Cardiac ventricle fibroblast (primary cell): Measurements from ENCODE around the gene UBB. TPM values are rescaled to one million over a fixed set of nuclear protein-coding genes. Genes with fewer than 3 reads are reported as not detected.

Source experiments
- total RNA-seq: library from RNA; depleted of rRNA; stranded (reverse); fragments of >200 nt; gene quantifications from 2 replicates; pipeline ENCODE4 v1.2.3, GENCODE V29; 2015

Gene UBB
- 730 and 902 TPM in 2 replicates for total RNA-seq

DNA sequence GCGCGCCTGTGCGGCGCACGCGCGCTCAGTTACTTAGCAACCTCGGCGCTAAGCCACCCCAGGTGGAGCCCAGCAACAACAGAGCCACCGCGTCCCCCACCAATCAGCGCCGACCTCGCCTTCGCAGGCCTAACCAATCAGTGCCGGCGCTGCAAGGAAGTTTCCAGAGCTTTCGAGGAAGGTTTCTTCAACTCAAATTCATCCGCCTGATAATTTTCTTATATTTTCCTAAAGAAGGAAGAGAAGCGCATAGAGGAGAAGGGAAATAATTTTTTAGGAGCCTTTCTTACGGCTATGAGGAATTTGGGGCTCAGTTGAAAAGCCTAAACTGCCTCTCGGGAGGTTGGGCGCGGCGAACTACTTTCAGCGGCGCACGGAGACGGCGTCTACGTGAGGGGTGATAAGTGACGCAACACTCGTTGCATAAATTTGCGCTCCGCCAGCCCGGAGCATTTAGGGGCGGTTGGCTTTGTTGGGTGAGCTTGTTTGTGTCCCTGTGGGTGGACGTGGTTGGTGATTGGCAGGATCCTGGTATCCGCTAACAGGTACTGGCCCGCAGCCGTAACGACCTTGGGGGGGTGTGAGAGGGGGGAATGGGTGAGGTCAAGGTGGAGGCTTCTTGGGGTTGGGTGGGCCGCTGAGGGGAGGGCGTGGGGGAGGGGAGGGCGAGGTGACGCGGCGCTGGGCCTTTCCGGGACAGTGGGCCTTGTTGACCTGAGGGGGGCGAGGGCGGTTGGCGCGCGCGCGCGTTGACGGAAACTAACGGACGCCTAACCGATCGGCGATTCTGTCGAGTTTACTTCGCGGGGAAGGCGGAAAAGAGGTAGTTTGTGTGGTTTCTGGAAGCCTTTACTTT, at the start of gene UBB:
TSS of gene UBB (plus strand) at position 452 of the 856 bp plus-strand sequence. CDS start 817 bp downstream, outside the sequence.

DNA sequence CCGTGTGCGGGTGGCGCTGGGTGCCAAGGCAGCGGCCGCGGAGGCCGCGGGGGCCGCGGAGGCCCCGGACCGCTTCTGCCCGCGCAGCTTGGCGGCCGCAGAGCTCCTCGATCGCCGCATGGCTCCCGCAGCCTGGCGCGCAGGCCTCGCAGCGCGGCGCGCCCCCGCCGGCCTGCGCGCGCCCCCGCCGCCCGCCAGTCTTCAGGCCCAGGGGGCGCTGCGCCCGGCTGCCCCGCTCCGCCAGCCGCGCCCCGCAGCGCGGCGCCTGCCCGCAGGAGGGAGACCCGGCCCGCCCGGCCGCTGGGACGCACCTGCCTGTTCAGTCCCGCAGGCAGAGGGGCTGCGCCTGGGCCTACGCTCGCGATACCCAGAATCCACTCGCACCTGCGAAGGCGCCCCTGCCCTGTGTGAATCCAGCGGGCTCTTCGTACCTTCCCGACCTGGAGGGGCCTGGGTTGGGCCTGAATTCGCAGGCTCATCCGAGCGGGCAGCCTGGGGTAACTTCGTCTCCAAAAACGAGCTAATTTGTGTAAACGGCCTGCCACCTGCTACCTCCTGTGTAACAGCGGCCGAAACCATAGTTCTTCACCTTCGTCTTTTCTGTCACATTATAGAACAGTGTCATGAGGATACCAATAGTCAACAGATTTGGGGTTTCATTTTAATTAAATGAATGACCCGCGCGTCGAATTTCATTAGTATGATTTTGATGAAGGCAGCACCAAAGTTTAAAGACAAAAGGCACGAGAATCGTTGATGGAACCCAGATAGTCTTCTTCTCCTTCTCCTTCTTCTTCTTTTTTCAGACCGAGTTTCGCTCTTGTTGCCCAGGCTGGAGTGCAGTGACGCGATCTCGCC, 27.3 kb upstream of the UBB start, which contains the start of gene CENPV:
TSS of gene CENPV (minus strand) at position 153 of the 858 bp plus-strand sequence. CDS start at position 120, 33 bp downstream.

DNA sequence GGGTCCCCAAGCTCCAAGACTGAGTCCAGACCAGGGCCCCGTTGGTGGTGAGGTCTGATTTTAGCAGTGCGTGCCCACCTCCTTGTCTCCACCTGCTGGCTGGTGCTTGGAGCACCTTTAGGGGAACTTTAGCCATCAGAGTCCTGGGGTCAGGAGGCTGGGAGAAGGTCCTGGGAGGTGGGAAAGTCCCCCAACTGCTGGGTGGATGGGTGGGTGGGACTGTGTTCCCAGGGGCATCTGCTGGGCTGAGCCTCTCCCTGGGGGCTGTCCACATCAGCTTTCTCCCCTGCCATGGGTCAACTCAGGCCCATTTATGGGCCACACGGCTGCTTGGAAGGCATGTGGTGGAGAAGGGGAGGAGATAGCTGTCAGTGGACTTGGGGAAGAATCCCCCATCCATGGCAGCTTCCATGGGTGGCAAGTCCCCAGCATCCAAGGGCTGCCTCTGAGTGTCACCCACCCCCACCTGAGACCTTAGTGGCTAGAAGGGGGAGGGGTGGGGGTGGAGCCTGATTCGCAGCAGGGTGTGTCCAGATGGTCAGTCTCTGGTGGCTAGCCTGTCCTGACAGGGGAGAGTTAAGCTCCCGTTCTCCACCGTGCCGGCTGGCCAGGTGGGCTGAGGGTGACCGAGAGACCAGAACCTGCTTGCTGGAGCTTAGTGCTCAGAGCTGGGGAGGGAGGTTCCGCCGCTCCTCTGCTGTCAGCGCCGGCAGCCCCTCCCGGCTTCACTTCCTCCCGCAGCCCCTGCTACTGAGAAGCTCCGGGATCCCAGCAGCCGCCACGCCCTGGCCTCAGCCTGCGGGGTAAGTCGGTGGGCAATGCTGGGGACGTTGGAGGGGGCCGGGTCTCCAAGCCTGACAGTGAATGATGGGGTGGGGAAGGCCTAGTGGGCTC, 34.4 kb downstream of the UBB start, which contains the start of gene TRPV2:
TSS of gene TRPV2 (plus strand) at position 541 of the 894 bp plus-strand sequence. CDS start 2,098 bp downstream, outside the sequence.

Other genes starting within 250 kb of the UBB start
- 53.4 and 76.5 TPM in 2 replicates for gene NCOR1, start 165.6 kb upstream of the UBB start, total RNA-seq
- gene PIGL, start 163.9 kb upstream of the UBB start, total RNA-seq = 9.9 and 31.6 TPM in 2 replicates
- gene CENPV, start 27.6 kb upstream of the UBB start, total RNA-seq = 7.0 and 16.7 TPM in 2 replicates
- 23.5 and 25.9 TPM in 2 replicates for gene TRPV2, start 34.5 kb downstream of the UBB start, total RNA-seq
- 0.10 TPM in 1 of 2 replicates, not detected in the other for gene LRRC75A, start 111.1 kb downstream of the UBB start, total RNA-seq
- 6.3 and 6.8 TPM in 2 replicates for gene ZNF287, start 188.1 kb downstream of the UBB start, total RNA-seq